K562 (cell line): ENCODE data around the gene NR4A2. TPM values are rescaled to one million over a fixed set of nuclear protein-coding genes. Genes with fewer than 3 reads are reported as not detected.
A peak's percentile ranks its signal among the peaks of the same experiment; 100 is the strongest.

ENCODE experiments used
- ATAC-seq: fragments of 200-7000 bp; cut with Tn5 transposase; 3 replicates; pipeline ENCODE4 v1.9.1; 2020; ENCODE audit warnings: moderate library complexity
- BruUV-seq: library from RNA; stranded (reverse); fragments of 400-500 nt; replicated peaks from 2 replicates; lab custom pipeline; 2021; lab: Mats Ljungman, UMichigan
- CTCF ChIA-PET: fragments of 300-600 bp; formaldehyde crosslinking; extraction: SDS; loops from one replicate; lab custom pipeline; 2021; ENCODE audit warnings: low intra/inter-chr PET ratio; lab: Yijun Ruan, JAX
- POLR2A ChIA-PET: fragments of 300-600, 350-650 bp; sonication (Branson Sonifier 250); formaldehyde crosslinking; extraction: SDS; loops from one replicate; lab custom pipeline; 2021; ENCODE audit warnings: antibody characterized with exemption, inconsistent platforms; lab: Yijun Ruan, JAX
- DNase-seq, 4 experiments: peaks; one replicate each; pipeline versions ENCODE4 v3.0.0 to v3.0.0-alpha.2; 2011 to 2018; ENCODE audit warnings: low spot score in 3 of 4, mixed read lengths in 3 of 4; ENCODE audit errors: extremely low read depth in 1 of 4
- FAIRE-seq: peaks from 2 replicates; lab custom pipeline; 2011; peaks lifted over from hg19 to GRCh38; lab: Jason Lieb, UNC
- H2AFZ ChIP-seq: 2 replicates; pipeline ENCODE4 v1.6.0; 2011; ENCODE audit warnings: low read depth, low read length, control low read depth, inconsistent platforms
- H3K27ac ChIP-seq: fragments of 200-600 bp; 3 replicates; pipeline ENCODE4 v1.8.0; 2011; ENCODE audit warnings: low read depth, mild to moderate bottlenecking, control low read depth, inconsistent platforms, low read length, moderate library complexity, mixed read lengths; ENCODE audit errors: extremely low read depth
- H3K27me3 ChIP-seq, 2 experiments: fragments of 300-600 bp in 1 of 2; 2 replicates in 1 of 2; 3 replicates in 1 of 2; pipeline versions ENCODE4 v1.6.0 to v1.8.0; 2011; ENCODE audit warnings: inconsistent platforms in 2 of 2, low read length in 2 of 2, mild to moderate bottlenecking in 1 of 2, mixed read lengths in 1 of 2, moderate library complexity in 1 of 2; ENCODE audit not compliant: control insufficient read depth in 2 of 2, insufficient read depth in 2 of 2
- H3K36me3 ChIP-seq: fragments of 300-600 bp; 3 replicates; pipeline ENCODE4 v1.8.0; 2011; ENCODE audit warnings: mild to moderate bottlenecking, low read length, inconsistent platforms; ENCODE audit not compliant: control insufficient read depth, insufficient read depth
- H3K4me1 ChIP-seq, 2 experiments: fragments of 200-600 bp in 1 of 2; replicated peaks in 1 of 2; 2 replicates in 1 of 2; 3 replicates in 1 of 2; pipeline versions ENCODE4 v1.5.1 to v1.8.0; 2011; ENCODE audit warnings: inconsistent platforms in 2 of 2, low read length in 2 of 2, mild to moderate bottlenecking in 1 of 2, mixed read lengths in 1 of 2, moderate library complexity in 1 of 2; ENCODE audit not compliant: control insufficient read depth in 2 of 2, insufficient read depth in 2 of 2
- H3K4me2 ChIP-seq: 2 replicates; pipeline ENCODE4 v1.6.1; 2011; ENCODE audit warnings: low read length, control low read depth, inconsistent platforms, mixed read lengths; ENCODE audit not compliant: insufficient read depth
- H3K4me3 ChIP-seq: fragments of 200-600 bp; sonication (generic), shearing (Covaris generic); 2 replicates; pipeline ENCODE4 v1.5.1; 2016; ENCODE audit warnings: control low read depth, inconsistent platforms
- H3K79me2 ChIP-seq: fragments of 200-600 bp; 3 replicates; pipeline ENCODE4 v1.8.0; 2011; ENCODE audit warnings: low read length, inconsistent platforms; ENCODE audit not compliant: control insufficient read depth, insufficient read depth
- H3K9ac ChIP-seq, 2 experiments: 2 replicates each; pipeline versions ENCODE4 v1.6.0 to v1.6.1; 2011; ENCODE audit warnings: low read depth in 2 of 2, low read length in 2 of 2, control low read depth in 1 of 2, inconsistent platforms in 1 of 2, mild to moderate bottlenecking in 1 of 2, mixed read lengths in 1 of 2; ENCODE audit not compliant: insufficient read depth in 1 of 2
- H3K9me1 ChIP-seq: one replicate; pipeline ENCODE4 v1.6.0; 2011; ENCODE audit warnings: inconsistent platforms, mild to moderate bottlenecking, low read length, moderate library complexity; ENCODE audit not compliant: control insufficient read depth, insufficient read depth
- H3K9me3 ChIP-seq: replicated peaks from 2 replicates; pipeline ENCODE4 v1.5.1; 2011; ENCODE audit warnings: low read depth, low read length, inconsistent platforms; ENCODE audit not compliant: control insufficient read depth, insufficient read depth
- H4K20me1 ChIP-seq: replicated peaks from 2 replicates; pipeline ENCODE4 v1.6.1; 2011; ENCODE audit warnings: low read length, inconsistent platforms, mixed read lengths; ENCODE audit not compliant: control insufficient read depth, insufficient read depth
- CEBPB ChIP-seq: fragments of 450-650 bp; IDR thresholded peaks from 2 replicates; pipeline ENCODE4 v1.6.1; 2016; ENCODE audit warnings: missing genetic modification characterization, missing compliant biosample characterization
- CEBPG ChIP-seq, 3 experiments: fragments of 200-800 bp in 1 of 3; sonication (Bioruptor generic) in 1 of 3; sonication (generic) in 1 of 3; formaldehyde crosslinking in 1 of 3; IDR thresholded peaks in 2 of 3; conservative IDR thresholded peaks in 1 of 3; 2 replicates each; pipeline versions ENCODE4 v1.6.1 to v1.8.0; 2016 to 2022; ENCODE audit warnings: missing compliant biosample characterization in 2 of 3, missing genetic modification characterization in 2 of 3, mild to moderate bottlenecking in 1 of 3, missing genetic modification reagents in 1 of 3
- POLR2G ChIP-seq: fragments of 200-400 bp; formaldehyde crosslinking; IDR thresholded peaks from 2 replicates; pipeline ENCODE4 v1.6.1; 2017; ENCODE audit warnings: low read depth, mild to moderate bottlenecking, antibody characterized with exemption, low read length, moderate library complexity
- PRMT5 ChIP-seq: sonication (generic); formaldehyde crosslinking; IDR thresholded peaks from 2 replicates; pipeline ENCODE4 v1.5.0; 2020; ENCODE audit warnings: missing genetic modification reagents
- SAFB2 ChIP-seq: fragments of 200-400 bp; formaldehyde crosslinking; IDR thresholded peaks from 2 replicates; pipeline ENCODE4 v1.6.1; 2018; ENCODE audit warnings: borderline replicate concordance, low read length, low read depth, moderate library complexity; ENCODE audit not compliant: severe bottlenecking
- TEAD1 ChIP-seq, 2 experiments: fragments of 450-650 bp in 1 of 2; sonication (generic) in 1 of 2; formaldehyde crosslinking; IDR thresholded peaks; 2 replicates each; pipeline versions ENCODE4 v1.4.0 to v1.8.0; 2020 to 2022; ENCODE audit warnings: mild to moderate bottlenecking in 2 of 2, missing genetic modification reagents in 1 of 2
- ZBTB1 ChIP-seq: sonication (generic); formaldehyde crosslinking; IDR thresholded peaks from 2 replicates; pipeline ENCODE4 v1.8.1; 2023; ENCODE audit warnings: missing genetic modification reagents, low read depth, mild to moderate bottlenecking, borderline replicate concordance
- in situ Hi-C: fragments of 300-500 bp; cut with MboI; formaldehyde crosslinking; loops from 4 replicates; pipeline ENCODE4 v1.15.0; 2018; ENCODE audit warnings: inconsistent platforms, mixed read lengths
- intact Hi-C: fragments of 100-400 bp; cut with micrococcal nuclease; formaldehyde crosslinking; loops from 2 replicates; pipeline ENCODE4 v1.14.2; 2022
- polyA plus RNA-seq, 8 experiments: library from polyadenylated mRNA; depleted of rRNA in 4 of 8; stranded (reverse) in 5 of 8; unstranded in 3 of 8; fragments of >200 nt; fragmentation: Nextera tagmentation in 2 of 8; fragmentation: Illumina TruSeq in 1 of 8; extraction: Ambion mirVana in 2 of 8; extraction: Trizol in 1 of 8; gene quantifications; 2 replicates each; pipeline versions ENCODE4 v1.2.1 to v1.2.3, GENCODE V29; 2011 to 2014; ENCODE audit warnings: inconsistent platforms in 1 of 8, missing spikeins in 1 of 8
- total RNA-seq, 7 experiments: library from RNA; depleted of rRNA in 6 of 7; stranded (reverse); fragments of >200 nt in 6 of 7; fragmentation: Illumina TruSeq in 2 of 7; extraction: Trizol in 2 of 7; gene quantifications; 2 replicates each; pipeline versions ENCODE4 v1.2.1 to v1.2.3, GENCODE V29; 2011 to 2021; ENCODE audit warnings: low replicate concordance in 1 of 7

Gene NR4A2
- total and polyA plus RNA-seq, 9 of the 15 experiments (the other 6 are each of a cell fraction or from before 2014, with no cell fraction given) = 0.94 to 5.1 (median 1.3) TPM

GRCh38 chr2:156310773-156311172, 21.7 kb downstream of the NR4A2 start:
- no peak overlapping the region for H3K4me2 ChIP-seq
- no peak for ATAC-seq
- ChIA-PET POLR2A (no interaction called here), CTCF (no interaction called here)
- no peak for DNase-seq
- H3K9ac ChIP-seq = no peak overlapping the region
- H2AFZ ChIP-seq = no peak overlapping the region
- no peak overlapping the region for H3K27ac ChIP-seq
- no peaks in the 10 kb centered on the region for H3K9me1 ChIP-seq
- no peaks in the 10 kb centered on the region for H3K27me3 ChIP-seq
- H3K4me1 ChIP-seq = no peaks in the 10 kb centered on the region
- H3K36me3 ChIP-seq = no peaks in the 10 kb centered on the region
- H4K20me1 ChIP-seq = no peaks in the 10 kb centered on the region
- TF ChIP-seq ZBTB1 (CRISPR knock-in tag) (no peak), PRMT5 (CRISPR knock-in tag) (no peak), SAFB2 (no peak), POLR2G (no peak), CEBPG (CRISPR knock-in tag; IDR thresholded peaks at IDR 0.05) (no peak), CEBPG (tag; conservative IDR thresholded peaks at IDR 0.05 in 1 of 2, IDR thresholded peaks at IDR 0.05 in 1 of 2) (peak in 1 of 2 experiments; percentile 25; a peak in 1 of 4 replicates), CEBPB (tag) (peak; percentile 40), TEAD1 (CRISPR knock-in tag; IDR thresholded peaks at IDR 0.05) (no peak)
- intact Hi-C loops = no loop called here
- H3K9me3 ChIP-seq = no peaks in the 10 kb centered on the region
- no peak for FAIRE-seq
- no peak overlapping the region for H3K4me3 ChIP-seq
- no TSS peak for BruUV-seq
- in situ Hi-C loops = no loop called here
- no peaks in the 10 kb centered on the region for H3K79me2 ChIP-seq
